Skeletal muscle tissue (tissue), 4 donors: ENCODE data around the gene C1QTNF5. TPM values are rescaled to one million over a fixed set of nuclear protein-coding genes. Genes with fewer than 3 reads are reported as not detected.

ENCODE experiments used
- H3K27ac ChIP-seq: one replicate; pipeline ENCODE4 v1.7.0; 2013; ENCODE audit warnings: mild to moderate bottlenecking, low read depth, low read length, inconsistent platforms
- H3K27me3 ChIP-seq, 3 donors: one replicate each; pipeline ENCODE4 v1.7.0; 2013; ENCODE audit warnings: low read length in 3 of 3; ENCODE audit not compliant: control insufficient read depth in 3 of 3, insufficient read depth in 3 of 3
- H3K36me3 ChIP-seq, 3 donors: one replicate each; pipeline ENCODE4 v1.7.0; 2013; ENCODE audit warnings: low read length in 3 of 3; ENCODE audit not compliant: control insufficient read depth in 3 of 3, insufficient read depth in 3 of 3
- H3K4me1 ChIP-seq, 3 donors: one replicate each; pipeline ENCODE4 v1.7.0; 2013; ENCODE audit warnings: low read length in 3 of 3, mild to moderate bottlenecking in 3 of 3; ENCODE audit not compliant: control insufficient read depth in 3 of 3, insufficient read depth in 3 of 3
- H3K4me3 ChIP-seq, 3 donors: one replicate each; pipeline ENCODE4 v1.7.0; 2013; ENCODE audit warnings: low read length in 3 of 3
- H3K9ac ChIP-seq, 3 donors: one replicate each; pipeline ENCODE4 v1.7.0; 2013; ENCODE audit warnings: low read length in 3 of 3, mild to moderate bottlenecking in 3 of 3, moderate library complexity in 2 of 3, low read depth in 1 of 3
- H3K9me3 ChIP-seq, 3 donors: one replicate each; pipeline ENCODE4 v1.7.0; 2013; ENCODE audit warnings: low read length in 3 of 3; ENCODE audit not compliant: control insufficient read depth in 3 of 3
- total RNA-seq: library from RNA; depleted of rRNA; stranded (reverse); fragments of >200 nt; gene quantifications from one replicate; pipeline ENCODE4 v1.2.3, GENCODE V29; 2014
- donor health status: Osteomylitis.

The C1QTNF5 gene
- total RNA-seq, 1 donor from 2014 or later = 17.2 TPM

DNA sequence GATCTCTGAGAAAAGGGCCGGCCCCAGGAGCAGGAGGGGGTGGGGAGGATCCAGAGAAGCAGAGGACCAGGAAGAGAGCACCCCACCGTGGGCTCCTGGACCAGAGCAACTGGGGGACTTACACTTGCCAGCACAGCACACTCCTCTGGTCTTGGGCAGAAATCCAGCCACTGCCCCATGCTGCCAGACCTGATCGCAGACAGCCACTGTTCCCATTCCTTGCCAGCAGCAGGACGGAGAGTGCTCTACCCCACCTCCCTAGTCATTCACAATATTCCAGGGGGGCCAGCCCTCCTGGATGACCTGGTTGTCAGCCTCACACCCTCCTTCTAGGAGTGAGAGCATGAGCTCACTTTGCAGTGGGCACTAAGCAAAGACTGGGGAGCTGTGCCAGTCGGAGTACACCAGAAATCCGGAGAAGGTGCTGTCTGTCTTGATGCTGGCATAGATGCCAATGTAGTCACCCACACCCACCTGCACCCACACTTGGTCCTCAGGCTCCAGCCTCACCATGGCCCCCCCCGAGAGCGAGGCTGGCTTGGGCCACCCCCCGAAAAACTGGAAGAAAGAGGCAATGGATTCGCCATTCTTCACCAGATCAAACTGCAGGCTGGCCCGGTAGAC is 1.6 kb downstream of the C1QTNF5 start:
- Histone ChIP-seq H3K9ac (peak overlapping the region; percentile 57 to 79 (median 74)), H3K36me3 (peaks cover 6 to 14% (median 9%) of the 10 kb centered on the region in 3 donors), H3K27ac (peak overlapping the region; percentile 88), H3K4me1 (peaks cover 59 to 67% (median 62%) of the 10 kb centered on the region in 3 donors), H3K4me3 (peak overlapping the region; percentile 59 to 68 (median 63)), H3K27me3 (peaks cover 5 to 20% (median 18%) of the 10 kb centered on the region in 3 donors), H3K9me3 (no peaks in the 10 kb centered on the region)

GRCh38 chr11:119338318-119338890 is 2.3 kb downstream of the C1QTNF5 start:
- peak overlapping the region in 1 of 3 donors; percentile 79 for H3K9ac ChIP-seq
- H3K36me3 ChIP-seq = peaks cover 6 to 14% (median 9%) of the 10 kb centered on the region in 3 donors
- peaks cover 5 to 20% (median 18%) of the 10 kb centered on the region in 3 donors for H3K27me3 ChIP-seq
- peaks cover 59 to 67% (median 62%) of the 10 kb centered on the region in 3 donors for H3K4me1 ChIP-seq
- no peaks in the 10 kb centered on the region for H3K9me3 ChIP-seq
- H3K4me3 ChIP-seq = peak overlapping the region in 2 of 3 donors; percentile 17 to 20
- H3K27ac ChIP-seq = peak overlapping the region; percentile 7

GRCh38 chr11:119337581-119338317 is 2.9 kb downstream of the C1QTNF5 start:
- Histone ChIP-seq H3K4me1 (peaks cover 59 to 67% (median 62%) of the 10 kb centered on the region in 3 donors), H3K9ac (peak overlapping the region in 1 of 3 donors; percentile 8)

GRCh38 chr11:119336744-119337469 is 3.8 kb downstream of the C1QTNF5 start:
- Histone ChIP-seq H3K9ac (no peak overlapping the region), H3K27ac (no peak overlapping the region), H3K4me1 (peaks cover 59 to 67% (median 61%) of the 10 kb centered on the region in 3 donors)

More at GRCh38 chr11:119337581-119338317, 2.9 kb downstream of the C1QTNF5 start:
- H3K27me3 ChIP-seq = peaks cover 5 to 18% (median 18%) of the 10 kb centered on the region in 3 donors
- H3K9me3 ChIP-seq = no peaks in the 10 kb centered on the region
- peak overlapping the region in 1 of 3 donors; percentile 20 for H3K4me3 ChIP-seq
- H3K27ac ChIP-seq = no peak overlapping the region
- H3K36me3 ChIP-seq = peaks cover 6 to 14% (median 9%) of the 10 kb centered on the region in 3 donors

DNA sequence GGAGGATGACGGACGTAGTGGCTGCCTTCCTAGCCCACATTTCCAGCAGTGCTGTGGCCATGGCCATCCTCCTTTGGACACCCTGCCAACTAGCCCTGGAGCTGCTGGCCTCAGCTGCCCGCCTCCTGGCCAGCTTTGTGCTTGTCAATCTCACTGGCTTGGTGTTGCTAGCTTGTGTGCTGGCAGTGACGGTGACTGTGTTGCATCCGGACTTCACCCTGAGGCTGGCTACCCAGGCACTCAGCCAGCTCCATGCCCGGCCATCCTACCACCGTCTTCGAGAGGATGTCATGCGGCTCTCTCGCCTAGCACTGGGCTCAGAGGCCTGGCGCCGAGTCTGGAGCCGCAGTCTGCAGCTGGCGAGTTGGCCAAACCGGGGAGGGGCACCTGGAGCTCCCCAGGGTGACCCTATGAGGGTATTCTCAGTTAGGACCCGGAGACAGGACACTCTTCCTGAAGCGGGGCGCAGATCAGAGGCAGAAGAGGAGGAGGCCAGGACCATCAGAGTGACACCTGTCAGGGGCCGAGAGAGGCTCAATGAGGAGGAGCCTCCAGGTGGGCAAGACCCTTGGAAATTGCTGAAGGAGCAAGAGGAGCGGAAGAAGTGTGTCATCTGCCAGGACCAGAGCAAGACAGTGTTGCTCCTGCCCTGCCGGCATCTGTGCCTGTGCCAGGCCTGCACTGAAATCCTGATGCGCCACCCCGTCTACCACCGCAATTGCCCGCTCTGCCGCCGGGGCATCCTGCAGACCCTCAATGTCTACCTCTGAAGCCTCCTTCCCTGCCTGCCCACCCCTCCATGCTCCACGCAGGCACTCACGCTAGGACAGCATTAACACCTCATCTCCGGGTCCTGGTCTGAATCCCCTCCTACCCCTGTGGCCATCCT is 4.8 kb downstream of the C1QTNF5 start:
- H3K27ac ChIP-seq = peak overlapping the region; percentile 93

More at GRCh38 chr11:119336744-119337469, 3.8 kb downstream of the C1QTNF5 start:
- no peak overlapping the region for H3K4me3 ChIP-seq
- no peaks in the 10 kb centered on the region for H3K9me3 ChIP-seq
- H3K36me3 ChIP-seq = peaks cover 6 to 14% (median 9%) of the 10 kb centered on the region in 3 donors
- peaks cover 5 to 11% (median 10%) of the 10 kb centered on the region in 3 donors for H3K27me3 ChIP-seq

GRCh38 chr11:119335091-119335654 is 5.5 kb downstream of the C1QTNF5 start:
- Histone ChIP-seq H3K4me1 (peaks cover 49 to 54% (median 50%) of the 10 kb centered on the region in 3 donors), H3K27ac (peak overlapping the region; percentile 93), H3K36me3 (peaks cover 6 to 14% (median 9%) of the 10 kb centered on the region in 3 donors)

More for the DNA sequence above, 4.8 kb downstream of the C1QTNF5 start:
- peak overlapping the region; percentile 51 to 91 (median 88) for H3K9ac ChIP-seq
- H3K27me3 ChIP-seq = peaks cover 1 to 3% (median 2%) of the 10 kb centered on the region in 3 donors
- H3K36me3 ChIP-seq = peaks cover 6 to 14% (median 9%) of the 10 kb centered on the region in 3 donors
- H3K4me3 ChIP-seq = peak overlapping the region; percentile 97 to 98 (median 97)
- no peaks in the 10 kb centered on the region for H3K9me3 ChIP-seq
- H3K4me1 ChIP-seq = peaks cover 51 to 60% (median 54%) of the 10 kb centered on the region in 3 donors

GRCh38 chr11:119334174-119334930 is 6.3 kb downstream of the C1QTNF5 start, which contains the start of gene RNF26:
Gene RNF26 (plus strand): TSS chr11:119334527. CDS start chr11:119335123, 596 bp downstream.
- Histone ChIP-seq H3K4me3 (peak within 1 kb of the TSS; percentile 97 to 98 (median 97)), H3K4me1 (peaks cover 44 to 46% (median 46%) of the 10 kb centered on the region in 3 donors), H3K9me3 (no peaks in the 10 kb centered on the region), H3K36me3 (peaks cover 6 to 14% (median 9%) of the 10 kb centered on the region in 3 donors), H3K27me3 (no peaks in the 10 kb centered on the region), H3K27ac (peak within 1 kb of the TSS; percentile 93), H3K9ac (peak within 1 kb of the TSS; percentile 88 to 97 (median 91))

More at GRCh38 chr11:119335091-119335654, 5.5 kb downstream of the C1QTNF5 start:
- Histone ChIP-seq H3K9ac (peak overlapping the region; percentile 88 to 97 (median 91)), H3K4me3 (peak overlapping the region; percentile 97 to 98 (median 97)), H3K27me3 (no peaks in the 10 kb centered on the region), H3K9me3 (no peaks in the 10 kb centered on the region)
